Adrenal gland (tissue), 5 donors: ENCODE data around the gene RABGAP1L.

Experiments
- CTCF ChIP-seq, 6 experiments: fragments of 450-650 bp in 4 of 6; fragments of 200-600 bp in 2 of 6; sonication (generic) in 1 of 6; IDR thresholded peaks; 1 replicate in 5 of 6; 2 replicates in 1 of 6; pipeline versions ENCODE4 v1.5.1 to v1.8.0; 2016 to 2021; ENCODE audit warnings: antibody characterized with exemption in 6 of 6, mild to moderate bottlenecking in 2 of 6, moderate library complexity in 1 of 6
- POLR2A ChIP-seq, 2 donors: fragments of 450-650 bp; IDR thresholded peaks; one replicate each; pipeline ENCODE4 v1.6.1; 2017; ENCODE audit warnings: antibody characterized with exemption in 2 of 2, mild to moderate bottlenecking in 2 of 2, moderate library complexity in 1 of 2
- donor health status: DM: no; HTN: no; CAD: no.

GRCh38 chr1:174984952-174985351 lies 825.6 kb downstream of the RABGAP1L start:
- TF ChIP-seq CTCF (IDR thresholded peaks at IDR 0.05) (no peak), POLR2A (IDR thresholded peaks at IDR 0.05) (no peak)
